Measurements from ENCODE around the gene LGALS14.
"Not testable (repeated sequence)": the region's sequence is repeated elsewhere in the genome, so short reads cannot be mapped to it uniquely, and the experiment has no call there.

The LGALS14 gene

DNA sequence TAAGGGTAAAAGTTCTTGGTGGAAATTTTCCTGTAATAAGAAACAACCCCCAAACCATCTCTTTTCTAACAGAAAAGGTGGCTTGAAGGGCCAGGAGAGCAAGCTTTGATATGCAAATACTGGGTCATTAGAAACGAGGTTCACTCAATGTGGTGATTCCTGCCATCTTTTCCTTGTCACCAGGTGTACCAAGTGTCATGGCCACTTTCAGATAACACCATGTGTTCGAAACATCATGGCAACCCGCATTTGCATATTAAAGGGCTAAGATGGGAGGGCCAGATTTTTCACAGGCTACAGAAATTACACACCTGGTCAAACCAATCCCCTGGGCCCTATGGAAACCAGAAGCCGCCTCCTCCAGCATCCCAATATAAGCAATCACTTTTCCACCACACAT, 33.3 kb upstream of the LGALS14 start:
- Histone ChIP-seq H3K27me3 (replicated peaks) (no peaks in the 10 kb centered on the region), H3K27ac (no peak overlapping the region), H3K4me3 (ENCODE audit: low read depth, low read length) (no peak overlapping the region), H3K36me3 (replicated peaks) (no peaks in the 10 kb centered on the region)
- in situ Hi-C loops (cut with HindIII; ENCODE audit: low pct_ligation_motif_present, low sequenced_read_pairs) = no loop called here
- TF ChIP-seq CTCF (IDR thresholded peaks at IDR 0.05; ENCODE audit: low read depth, low read length, missing control alignments) = no peak
- no peak for DNase-seq

DNA sequence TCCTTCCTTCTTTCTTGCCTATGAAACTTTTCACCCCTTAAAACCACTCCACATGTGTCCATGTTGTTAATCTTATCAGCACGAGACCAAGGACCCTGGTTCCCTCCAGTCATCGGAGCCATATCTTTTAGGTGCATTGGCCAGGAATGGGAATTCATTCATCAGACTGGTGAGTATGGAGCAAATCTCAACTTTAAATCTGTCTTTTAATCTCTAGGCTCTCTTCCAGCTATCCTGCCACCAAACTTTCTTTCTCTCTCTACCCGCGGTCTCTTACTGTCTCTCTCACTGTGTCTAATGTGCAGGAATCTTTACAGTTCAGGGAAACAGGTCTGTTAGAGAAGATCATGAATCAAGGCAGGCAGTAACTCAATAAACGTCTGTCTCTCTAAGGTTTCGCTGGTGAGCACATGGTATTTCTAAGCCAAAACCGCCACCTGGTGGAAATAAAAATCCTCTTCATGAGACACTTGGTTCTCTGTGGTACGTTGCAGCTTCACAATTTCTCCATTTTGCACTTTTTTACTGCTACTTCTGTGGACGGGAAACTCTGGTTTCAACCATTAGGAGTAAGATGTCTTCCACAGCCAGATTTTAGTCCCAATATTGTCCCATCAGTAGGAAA, 32.4 kb upstream of the LGALS14 start:
- in situ Hi-C loops (cut with HindIII; ENCODE audit: low pct_ligation_motif_present, low sequenced_read_pairs) = no loop called here
- Histone ChIP-seq H3K4me3 (ENCODE audit: low read depth, low read length) (no peak overlapping the region), H3K36me3 (replicated peaks) (no peaks in the 10 kb centered on the region), H3K27me3 (replicated peaks) (no peaks in the 10 kb centered on the region), H3K27ac (no peak overlapping the region)
- peak; percentile 64 for TF ChIP-seq CTCF (IDR thresholded peaks at IDR 0.05; ENCODE audit: low read depth, low read length, missing control alignments)
- DNase-seq = peak; percentile 48

DNA sequence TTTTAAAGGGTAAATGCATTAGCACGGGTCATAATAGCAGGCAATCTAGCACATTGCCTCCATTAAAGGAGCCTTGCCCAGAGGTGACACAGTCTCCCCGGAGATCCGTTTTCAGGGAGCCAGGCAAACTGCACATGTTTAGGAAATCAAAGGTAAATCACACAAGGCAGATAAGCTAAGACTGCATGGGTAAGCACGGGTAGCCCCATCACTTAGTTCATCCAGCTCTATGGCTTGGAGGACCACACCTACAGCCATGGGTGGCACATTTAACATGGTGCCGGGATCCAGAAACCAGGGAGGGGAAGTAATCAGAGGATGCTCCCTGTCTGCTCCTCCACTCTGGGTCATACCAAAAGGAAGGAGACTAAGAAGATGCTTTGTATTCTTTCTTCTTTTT, 31.8 kb upstream of the LGALS14 start:
- in situ Hi-C loops (cut with HindIII; ENCODE audit: low pct_ligation_motif_present, low sequenced_read_pairs) = no loop called here
- Histone ChIP-seq H3K27ac (no peak overlapping the region), H3K36me3 (replicated peaks) (no peaks in the 10 kb centered on the region), H3K27me3 (replicated peaks) (no peaks in the 10 kb centered on the region), H3K4me3 (ENCODE audit: low read depth, low read length) (no peak overlapping the region)
- TF ChIP-seq CTCF (IDR thresholded peaks at IDR 0.05; ENCODE audit: low read depth, low read length, missing control alignments) = no peak
- DNase-seq = no peak

GRCh38 chr19:39673862-39674261, 30.4 kb upstream of the LGALS14 start:
- H3K4me3 ChIP-seq (ENCODE audit: low read depth, low read length); H3K36me3 ChIP-seq (replicated peaks); H3K27ac ChIP-seq; DNase-seq; H3K27me3 ChIP-seq (replicated peaks); in situ Hi-C loops (cut with HindIII; ENCODE audit: low pct_ligation_motif_present, low sequenced_read_pairs): not testable (repeated sequence)

DNA sequence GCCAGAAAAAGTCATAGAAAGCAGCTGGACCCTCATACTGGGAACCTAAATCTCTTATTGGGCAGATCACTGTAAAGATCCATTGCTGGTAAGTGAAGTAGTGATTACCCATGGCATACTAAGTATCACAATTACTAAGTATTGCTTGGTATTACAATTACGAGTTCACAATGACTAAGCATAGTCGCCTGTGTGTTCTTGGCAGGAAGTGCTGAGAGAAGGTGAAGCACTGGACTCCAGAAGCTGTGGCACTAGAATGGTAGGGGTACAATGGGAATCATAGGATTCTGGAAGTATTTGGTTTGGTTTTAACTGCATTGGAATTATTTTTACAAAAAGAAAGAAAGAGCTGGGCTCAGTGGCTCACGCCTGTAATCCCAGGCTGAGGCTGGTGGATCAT, 28.3 kb upstream of the LGALS14 start:
- H3K4me3 ChIP-seq (ENCODE audit: low read depth, low read length) = no peak overlapping the region
- in situ Hi-C loops (cut with HindIII; ENCODE audit: low pct_ligation_motif_present, low sequenced_read_pairs) = no loop called here
- no peak overlapping the region for H3K27ac ChIP-seq
- DNase-seq = no peak
- H3K36me3 ChIP-seq (replicated peaks) = no peaks in the 10 kb centered on the region
- no peak for TF ChIP-seq CTCF (IDR thresholded peaks at IDR 0.05; ENCODE audit: low read depth, low read length, missing control alignments)
- no peaks in the 10 kb centered on the region for H3K27me3 ChIP-seq (replicated peaks)

DNA sequence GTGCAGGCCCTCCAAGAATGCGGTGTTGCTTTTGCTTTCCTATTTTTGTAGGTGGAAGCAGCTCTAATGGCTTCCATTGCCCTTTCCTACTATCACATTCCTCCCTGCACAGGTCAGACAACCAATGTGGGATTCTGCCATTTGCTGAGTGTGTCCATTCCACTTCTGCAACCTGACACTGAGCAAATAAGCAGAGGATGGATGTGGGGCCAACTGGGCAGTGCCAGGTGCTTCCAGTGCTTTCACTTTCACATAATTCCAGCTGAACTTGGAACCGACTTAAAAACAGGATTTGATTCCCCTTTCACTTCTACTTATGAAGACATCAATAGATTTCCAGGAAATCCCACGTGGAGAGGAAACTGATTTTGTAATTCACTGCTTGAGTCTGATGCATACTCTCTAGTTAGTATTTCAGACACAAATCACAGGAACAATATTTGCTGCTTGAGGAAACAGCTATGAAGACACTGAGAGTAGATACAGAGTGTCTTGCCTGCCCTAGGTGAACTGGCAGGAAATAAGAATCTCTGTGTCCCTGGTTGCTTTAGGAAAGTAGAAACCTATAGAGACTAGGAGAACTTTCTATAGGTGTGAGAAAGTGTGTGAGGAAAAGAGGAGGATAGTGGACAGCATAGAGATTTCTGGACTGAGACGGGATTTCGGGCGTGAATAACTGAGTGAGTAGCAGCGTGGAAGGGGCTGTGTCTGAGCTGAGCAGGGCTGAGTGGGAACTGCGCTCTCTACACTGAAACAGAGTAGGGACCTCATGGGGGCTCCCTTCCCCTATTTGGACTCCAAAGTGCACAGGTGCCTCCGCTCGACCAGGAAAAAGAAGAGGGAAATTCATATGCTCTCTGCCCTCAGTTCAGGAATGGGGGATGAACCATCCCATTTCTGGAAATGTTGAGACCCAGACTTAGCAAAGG, 26.1 kb upstream of the LGALS14 start:
- H3K4me3 ChIP-seq (ENCODE audit: low read depth, low read length) = no peak overlapping the region
- DNase-seq = no peak
- H3K27ac ChIP-seq = no peak overlapping the region
- in situ Hi-C loops (cut with HindIII; ENCODE audit: low pct_ligation_motif_present, low sequenced_read_pairs) = no loop called here
- no peaks in the 10 kb centered on the region for H3K36me3 ChIP-seq (replicated peaks)
- H3K27me3 ChIP-seq (replicated peaks) = no peaks in the 10 kb centered on the region
- TF ChIP-seq CTCF (IDR thresholded peaks at IDR 0.05; ENCODE audit: low read depth, low read length, missing control alignments) = no peak

All from brain microvascular endothelial cell (primary cell).